Upper lobe of right lung (tissue), 1 donor: ENCODE data around the gene ENTHD1. TPM values are rescaled to one million over a fixed set of nuclear protein-coding genes. Genes with fewer than 3 reads are reported as not detected.

Experiments
- ATAC-seq: fragments of 200-7000 bp; cut with Tn5 transposase; one replicate; pipeline ENCODE4 v1.9.1; 2020; ENCODE audit warnings: mild to moderate bottlenecking, moderate library complexity
- DNase-seq: peaks from one replicate; pipeline ENCODE4 v3.0.0-alpha.2; 2020
- H3K27ac ChIP-seq: fragments of 200-600 bp; one replicate; pipeline ENCODE4 v1.8.0; 2022
- H3K27me3 ChIP-seq: fragments of 200-600 bp; one replicate; pipeline ENCODE4 v1.8.0; 2022; ENCODE audit warnings: mild to moderate bottlenecking
- H3K36me3 ChIP-seq: fragments of 200-600 bp; one replicate; pipeline ENCODE4 v1.8.0; 2022
- H3K4me1 ChIP-seq: fragments of 200-600 bp; one replicate; pipeline ENCODE4 v1.8.0; 2022
- H3K4me3 ChIP-seq: fragments of 200-600 bp; one replicate; pipeline ENCODE4 v1.8.0; 2022; ENCODE audit warnings: mild to moderate bottlenecking
- H3K9me3 ChIP-seq: fragments of 200-600 bp; one replicate; pipeline ENCODE4 v1.8.0; 2022
- intact Hi-C: fragments of 100-400 bp; cut with DNase I; formaldehyde crosslinking; loops from one replicate; pipeline ENCODE4 v1.11.0; 2022
- total RNA-seq: library from RNA; stranded (reverse); fragmentation: NEBNext Ultra II Directional; extraction: Animal tissue kit (Norgen Biotek cat#: 25700); gene quantifications from one replicate; pipeline ENCODE4 v1.2.1, GENCODE V29; 2021
- TF ChIP-seq, protein P1 (sequence below): fragments of 200-600 bp; IDR thresholded peaks from one replicate; pipeline ENCODE4 v1.8.0; 2022; ENCODE audit warnings: antibody characterized with exemption
- donor health status: DM: no; HTN: yes; CAD: no; lungs with severe emphysema.

The ENTHD1 gene
- total RNA-seq, 1 donor from 2014 or later: not detected

DNA sequence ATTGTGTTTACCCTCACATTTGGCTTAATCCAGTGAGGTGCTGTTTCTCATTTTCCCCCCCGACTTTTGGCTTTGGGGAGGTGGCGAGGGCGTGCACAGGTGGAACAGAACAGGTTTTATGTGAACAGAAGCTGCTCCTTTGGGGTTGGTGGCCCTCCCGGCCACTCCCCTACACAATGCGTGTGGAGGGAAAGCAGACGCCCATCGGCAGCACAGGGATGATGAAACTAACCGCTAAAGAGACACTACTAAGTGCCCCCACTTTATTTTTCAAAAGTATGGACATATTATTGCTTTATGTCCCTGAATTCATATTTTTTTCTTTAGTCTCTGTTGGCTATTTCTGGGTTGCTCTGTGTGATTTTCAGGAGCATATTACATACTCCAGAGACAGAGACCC lies 160.9 kb downstream of the ENTHD1 start:
- ATAC-seq (no peak), DNase-seq (peak; percentile 54)
- TF ChIP-seq, protein P1, sequence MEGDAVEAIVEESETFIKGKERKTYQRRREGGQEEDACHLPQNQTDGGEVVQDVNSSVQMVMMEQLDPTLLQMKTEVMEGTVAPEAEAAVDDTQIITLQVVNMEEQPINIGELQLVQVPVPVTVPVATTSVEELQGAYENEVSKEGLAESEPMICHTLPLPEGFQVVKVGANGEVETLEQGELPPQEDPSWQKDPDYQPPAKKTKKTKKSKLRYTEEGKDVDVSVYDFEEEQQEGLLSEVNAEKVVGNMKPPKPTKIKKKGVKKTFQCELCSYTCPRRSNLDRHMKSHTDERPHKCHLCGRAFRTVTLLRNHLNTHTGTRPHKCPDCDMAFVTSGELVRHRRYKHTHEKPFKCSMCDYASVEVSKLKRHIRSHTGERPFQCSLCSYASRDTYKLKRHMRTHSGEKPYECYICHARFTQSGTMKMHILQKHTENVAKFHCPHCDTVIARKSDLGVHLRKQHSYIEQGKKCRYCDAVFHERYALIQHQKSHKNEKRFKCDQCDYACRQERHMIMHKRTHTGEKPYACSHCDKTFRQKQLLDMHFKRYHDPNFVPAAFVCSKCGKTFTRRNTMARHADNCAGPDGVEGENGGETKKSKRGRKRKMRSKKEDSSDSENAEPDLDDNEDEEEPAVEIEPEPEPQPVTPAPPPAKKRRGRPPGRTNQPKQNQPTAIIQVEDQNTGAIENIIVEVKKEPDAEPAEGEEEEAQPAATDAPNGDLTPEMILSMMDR: no peak
- Histone ChIP-seq H3K27me3 (peaks cover 28% of the 10 kb centered on the region), H3K36me3 (no peaks in the 10 kb centered on the region), H3K27ac (no peak overlapping the region), H3K4me3 (no peak overlapping the region), H3K9me3 (no peaks in the 10 kb centered on the region), H3K4me1 (no peaks in the 10 kb centered on the region)
- intact Hi-C loops: no loop called here

DNA sequence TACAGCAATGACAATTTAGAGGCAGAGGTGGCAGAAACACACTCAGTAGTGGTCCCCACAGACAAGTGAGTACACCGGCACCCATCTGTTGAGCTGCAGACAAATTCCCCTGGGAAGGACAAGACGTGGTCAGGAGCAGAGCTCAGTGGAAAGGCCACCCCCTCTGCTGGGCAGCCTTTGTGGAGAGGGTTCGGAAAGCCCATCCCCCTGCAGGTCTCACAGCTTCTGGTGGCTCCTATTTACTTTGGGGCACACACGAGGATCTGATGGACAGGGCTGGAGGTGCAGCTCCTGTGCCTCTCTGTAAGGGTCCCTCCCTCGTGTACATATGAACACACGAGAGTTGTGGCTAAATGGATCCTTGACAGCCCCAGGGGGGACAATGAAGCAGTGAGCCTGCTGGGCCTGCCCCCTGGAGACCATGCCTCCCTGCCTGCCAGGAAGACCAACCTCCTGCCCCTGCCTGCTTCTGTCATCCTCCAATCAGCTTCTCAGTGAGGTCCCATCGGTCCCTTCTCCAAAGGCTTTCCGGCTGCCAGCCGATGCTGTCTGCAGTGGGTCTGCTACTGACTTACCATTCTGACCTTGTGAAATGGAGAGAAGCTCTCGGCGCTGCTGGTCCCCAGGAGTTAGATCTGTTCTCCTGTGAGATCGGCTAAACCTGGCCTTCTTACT lies 161.5 kb downstream of the ENTHD1 start:
- intact Hi-C loops: no loop called here
- Histone ChIP-seq H3K27me3 (peaks cover 28% of the 10 kb centered on the region), H3K36me3 (no peaks in the 10 kb centered on the region), H3K4me1 (no peaks in the 10 kb centered on the region), H3K4me3 (no peak overlapping the region), H3K9me3 (no peaks in the 10 kb centered on the region), H3K27ac (no peak overlapping the region)
- TF ChIP-seq, protein P1: no peak
- ATAC-seq: no peak
- peak; percentile 47 for DNase-seq

DNA sequence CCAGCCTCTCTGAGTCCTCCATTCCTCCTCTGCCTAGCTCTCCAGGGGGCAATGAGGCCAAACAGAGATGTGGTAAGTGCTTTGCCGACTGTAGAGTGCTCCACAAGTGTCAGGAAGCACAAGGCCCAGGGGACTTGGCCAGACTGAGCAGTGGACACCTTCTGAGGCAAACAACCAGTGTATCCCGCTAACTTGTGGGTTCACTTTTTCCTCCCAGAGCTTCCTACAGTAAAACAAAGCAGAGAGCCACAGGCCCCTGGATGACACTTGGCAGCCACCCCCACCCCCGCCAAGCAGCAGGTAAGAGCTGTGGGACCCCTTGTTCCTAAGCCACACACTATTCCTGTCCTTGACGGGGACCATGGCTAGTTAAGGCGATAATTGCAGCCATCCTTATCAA lies 162.1 kb downstream of the ENTHD1 start:
- Histone ChIP-seq H3K9me3 (no peaks in the 10 kb centered on the region), H3K27ac (no peak overlapping the region), H3K4me1 (no peaks in the 10 kb centered on the region), H3K27me3 (peaks cover 31% of the 10 kb centered on the region), H3K36me3 (no peaks in the 10 kb centered on the region), H3K4me3 (no peak overlapping the region)
- intact Hi-C loops: no loop called here
- TF ChIP-seq, protein P1: no peak
- no peak for ATAC-seq
- peak; percentile 40 for DNase-seq

DNA sequence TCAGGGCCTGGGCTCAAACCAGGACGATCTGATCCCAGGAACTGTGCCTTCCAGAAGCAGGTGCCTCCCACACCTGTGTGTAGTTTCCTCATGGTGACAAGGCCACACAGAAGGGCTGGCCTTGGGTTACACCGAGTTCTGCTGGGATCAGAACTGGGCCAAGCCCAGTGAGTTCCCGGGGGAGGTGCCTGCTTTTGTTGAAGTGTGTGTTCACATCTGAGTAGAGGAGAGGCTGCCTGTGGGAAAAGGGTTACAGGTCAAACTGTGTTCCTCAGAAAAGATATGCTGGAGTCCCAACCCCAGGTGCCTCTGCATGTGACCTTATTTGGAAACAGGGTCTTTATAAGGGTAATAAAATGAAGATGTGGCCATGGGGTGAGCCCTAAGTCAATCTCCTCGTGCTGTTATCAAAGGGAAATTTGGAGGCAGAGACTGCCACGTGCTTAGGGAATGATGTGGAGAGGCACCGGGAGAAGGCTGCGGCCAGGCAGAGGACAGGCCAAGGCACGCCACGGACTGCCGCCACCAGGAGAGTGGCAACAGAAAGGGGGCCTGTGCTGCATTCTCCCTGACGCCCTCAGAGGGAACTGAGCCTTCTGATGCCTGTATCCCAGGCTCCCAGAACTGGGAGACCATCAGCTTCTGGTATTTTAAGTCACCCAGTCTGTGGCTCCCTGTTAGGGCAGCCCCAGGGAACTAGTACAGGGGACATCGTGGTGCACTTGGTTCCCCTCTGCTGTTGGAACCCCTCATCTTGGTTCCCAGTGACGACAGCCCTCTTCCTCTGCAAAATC lies 164.2 kb downstream of the ENTHD1 start:
- H3K4me1 ChIP-seq: no peaks in the 10 kb centered on the region
- intact Hi-C loops: no loop called here
- no peaks in the 10 kb centered on the region for H3K9me3 ChIP-seq
- DNase-seq (peak; percentile 36), ATAC-seq (no peak)
- no peak overlapping the region for H3K27ac ChIP-seq
- H3K36me3 ChIP-seq: no peaks in the 10 kb centered on the region
- H3K4me3 ChIP-seq: no peak overlapping the region
- TF ChIP-seq, protein P1: no peak
- peaks cover 28% of the 10 kb centered on the region for H3K27me3 ChIP-seq

DNA sequence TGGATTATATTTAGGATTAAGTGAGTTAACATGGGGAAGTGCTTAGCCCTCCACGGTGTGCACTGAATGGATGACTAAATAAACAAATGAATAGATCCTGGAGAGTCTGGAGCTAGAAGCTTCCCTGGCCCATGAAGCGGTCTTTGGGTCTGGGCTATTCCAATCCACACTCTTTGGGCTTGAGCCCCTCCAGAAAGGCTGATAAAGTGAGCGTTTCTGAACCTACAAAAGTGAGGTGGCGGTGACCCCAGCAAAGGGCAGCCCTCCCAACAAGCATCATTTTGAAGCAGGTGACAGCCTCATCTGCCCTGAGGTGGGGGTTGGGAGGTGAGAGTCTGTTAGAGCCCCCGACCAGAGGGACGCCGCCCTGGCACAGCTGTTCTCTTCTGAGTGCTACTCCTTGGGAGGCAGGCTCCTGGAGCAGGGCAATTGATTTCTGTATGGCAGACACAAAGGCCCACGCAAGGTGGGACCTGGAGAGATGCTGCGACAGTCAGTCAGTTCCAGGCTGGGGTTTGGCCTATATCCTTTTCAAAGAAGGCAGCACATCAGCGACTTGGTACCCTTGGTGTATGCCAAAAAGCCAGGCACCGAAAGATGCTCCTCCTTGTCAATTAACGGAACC lies 165.2 kb downstream of the ENTHD1 start:
- Histone ChIP-seq H3K27me3 (peaks cover 25% of the 10 kb centered on the region), H3K4me1 (no peaks in the 10 kb centered on the region), H3K9me3 (no peaks in the 10 kb centered on the region), H3K36me3 (no peaks in the 10 kb centered on the region), H3K27ac (no peak overlapping the region), H3K4me3 (no peak overlapping the region)
- intact Hi-C loops: no loop called here
- no peak for ATAC-seq
- DNase-seq: peak; percentile 35
- TF ChIP-seq, protein P1: no peak
